HG03064 (cell line): ENCODE results near the gene TNC.

ENCODE experiments used
- ATAC-seq: cut with Tn5 transposase; IDR thresholded peaks from one replicate; pipeline ENCODE4 v1.9.1; 2021; ENCODE audit warnings: low read depth; ENCODE audit not compliant: unreplicated experiment

TNC gene

DNA sequence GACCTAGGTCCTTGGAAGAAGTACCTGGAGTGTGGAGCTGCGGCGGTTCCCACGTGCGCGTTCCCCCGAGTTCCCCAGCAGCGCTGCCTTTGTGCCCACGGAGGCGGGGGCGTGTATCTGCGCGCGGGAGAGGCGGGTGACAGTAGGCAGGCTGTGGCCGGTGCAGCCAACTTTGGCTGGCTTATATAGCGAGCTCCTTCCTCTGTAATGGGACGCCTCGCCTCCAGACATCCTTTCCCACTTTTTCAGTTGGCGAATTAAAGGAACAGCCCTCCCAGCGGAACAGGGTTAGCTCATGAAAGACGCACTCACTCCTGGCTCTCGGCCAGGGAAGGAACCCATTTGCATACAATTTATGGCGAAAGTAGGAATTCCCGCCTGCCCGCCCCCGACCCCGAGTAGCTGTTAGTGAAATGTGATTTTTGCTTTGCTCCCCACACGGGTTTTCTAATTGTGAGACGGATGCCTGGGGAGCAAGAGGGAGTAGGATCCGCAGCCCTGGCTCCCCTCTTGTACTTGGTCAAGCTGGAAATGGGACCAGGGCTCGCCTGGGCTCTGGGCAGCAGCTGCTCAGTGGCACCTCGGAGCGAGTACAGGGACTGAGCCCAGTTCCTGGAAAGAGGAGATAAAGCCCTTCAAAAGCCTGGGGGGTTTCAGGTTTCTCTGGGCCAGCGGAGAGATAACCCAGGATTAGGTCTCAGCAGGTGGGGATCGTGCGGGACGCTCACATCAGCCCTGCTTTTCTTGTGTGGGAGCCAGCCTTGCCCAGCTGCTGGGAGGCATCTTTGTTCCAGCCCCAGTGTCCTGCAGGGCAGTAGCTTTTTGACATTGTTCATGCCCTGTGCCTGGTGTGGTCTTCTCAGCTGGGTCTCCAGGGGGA is at the start of gene TNC:
Gene TNC (minus strand): TSS at position 159 of the 880 bp plus-strand sequence. CDS start 27,139 bp downstream, outside the sequence.
- ATAC-seq: no peak

- no peak for ATAC-seq
Measured at GRCh38 chr9:115167175-115167574, 49.2 kb upstream of the TNC start.

DNA sequence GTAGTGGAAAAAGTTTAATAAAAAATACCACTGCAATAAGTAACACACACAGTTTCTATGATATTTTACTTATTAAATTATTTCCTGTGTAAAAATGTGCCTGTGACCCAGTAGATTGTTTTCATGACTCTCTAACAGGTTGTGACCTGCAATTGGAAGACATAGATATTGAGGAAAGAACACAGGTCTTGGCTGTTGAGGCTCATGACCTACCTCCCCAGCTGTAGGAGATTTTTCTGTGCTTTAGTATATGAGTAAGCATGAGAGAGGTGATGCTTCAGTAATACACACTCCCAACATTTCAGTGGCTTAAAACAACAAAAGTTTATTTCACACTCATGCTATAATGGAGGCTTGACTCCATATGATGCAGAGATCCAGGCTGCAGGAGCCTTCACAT is 47.3 kb upstream of the TNC start:
- ATAC-seq: no peak

DNA sequence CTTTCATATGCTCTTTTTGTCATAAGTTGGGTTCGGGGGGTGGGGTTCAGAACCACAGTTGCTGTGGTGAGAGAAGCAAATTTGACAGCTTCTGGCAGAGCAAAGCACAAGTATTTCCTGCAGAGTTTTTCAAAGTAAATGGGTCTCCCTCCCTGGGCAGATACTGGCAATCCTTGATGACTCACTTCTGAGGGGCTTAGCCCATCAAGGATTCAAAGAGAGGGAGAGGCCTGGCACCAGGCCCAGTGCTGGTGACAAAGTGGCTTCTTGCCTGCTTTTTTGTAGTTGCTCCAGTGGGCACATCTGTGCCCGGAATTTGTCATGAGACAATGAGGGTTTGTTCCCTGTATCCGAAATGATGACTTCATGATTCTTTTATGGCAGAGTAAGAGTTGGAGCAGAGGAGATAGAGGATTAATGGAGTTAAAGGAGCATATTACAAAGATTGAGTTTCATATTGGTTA is 46.6 kb upstream of the TNC start:
- no peak for ATAC-seq

- no peak for ATAC-seq
Measured at GRCh38 chr9:115162946-115163345, 45.0 kb upstream of the TNC start.

DNA sequence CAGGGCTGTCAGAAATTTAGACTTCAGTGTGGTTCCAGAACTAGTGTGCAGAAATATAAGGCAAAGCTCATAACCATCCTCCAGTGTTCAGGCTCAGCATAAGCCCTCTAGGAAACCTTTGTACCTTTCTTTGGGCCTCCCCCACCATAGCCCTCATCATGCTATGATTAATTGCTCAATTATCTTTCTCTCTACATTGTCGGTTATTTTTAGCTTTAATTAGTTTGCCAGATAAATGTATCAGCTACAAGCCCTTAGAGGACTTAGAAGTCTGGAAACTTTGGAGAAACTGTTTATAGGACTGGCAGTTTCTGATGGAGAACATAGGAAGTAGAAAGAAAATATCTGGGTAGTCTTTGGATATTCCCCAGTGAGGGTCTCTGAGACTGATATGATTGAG is 43.5 kb upstream of the TNC start:
- ATAC-seq: no peak

DNA sequence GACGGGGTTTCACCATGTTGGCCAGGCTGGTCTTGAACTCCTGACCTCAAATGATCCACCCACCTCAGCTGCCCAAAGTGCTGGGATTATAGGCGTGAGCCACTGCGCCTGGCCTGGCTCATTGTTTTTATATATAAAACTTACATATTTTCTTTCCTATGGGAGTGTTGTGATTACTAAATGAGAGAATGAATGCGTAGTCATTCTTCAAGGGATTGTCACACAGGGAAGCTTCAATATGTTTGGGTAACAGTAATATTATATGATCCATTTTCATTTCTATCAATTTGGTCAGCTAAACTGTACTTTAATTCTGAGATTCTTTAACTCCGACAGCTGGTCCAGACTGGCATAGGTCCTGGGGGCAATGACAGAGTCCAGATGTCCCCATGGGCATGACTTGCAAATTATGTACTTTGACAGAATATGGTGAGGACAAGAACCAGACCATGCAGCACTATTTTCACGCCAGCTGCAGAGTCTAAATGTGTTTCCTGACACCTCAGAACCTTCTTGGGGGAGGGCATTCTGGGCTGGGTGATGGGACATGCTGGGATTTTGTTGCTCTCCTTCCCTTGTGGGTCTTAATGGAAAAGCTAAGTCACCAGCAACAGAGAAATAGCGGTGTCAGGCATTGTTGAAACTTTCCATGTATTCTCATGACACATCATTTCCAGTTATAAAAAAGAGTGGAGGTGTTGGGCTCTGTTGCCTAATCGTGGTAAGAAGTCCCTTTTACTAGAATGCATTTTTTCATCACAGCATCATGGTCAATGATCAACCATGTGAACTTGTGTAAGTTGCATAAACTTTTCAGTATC is 40.9 kb upstream of the TNC start:
- ATAC-seq: no peak

- ATAC-seq: no peak
Measured at GRCh38 chr9:115157245-115157674, 39.3 kb upstream of the TNC start.

DNA sequence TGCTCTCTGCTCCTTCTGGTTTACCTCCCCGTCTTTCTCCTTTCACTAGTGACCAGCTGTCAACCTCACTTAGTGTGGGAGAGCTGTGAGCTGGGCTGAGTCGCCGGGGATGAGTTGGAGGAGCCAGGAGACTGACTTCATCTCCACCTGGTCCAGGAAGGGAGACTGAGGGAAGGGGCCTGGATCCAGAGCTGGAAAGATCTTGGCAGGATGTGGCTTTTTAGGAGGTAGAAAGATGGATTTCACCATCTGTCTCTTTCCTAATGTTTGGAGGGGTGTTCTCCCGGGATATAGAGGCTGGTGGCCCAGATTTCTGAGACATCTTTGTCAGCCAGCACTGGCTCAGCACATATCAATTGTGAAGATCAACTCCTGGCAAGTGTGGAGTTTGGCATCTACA is 37.1 kb upstream of the TNC start:
- ATAC-seq: no peak

DNA sequence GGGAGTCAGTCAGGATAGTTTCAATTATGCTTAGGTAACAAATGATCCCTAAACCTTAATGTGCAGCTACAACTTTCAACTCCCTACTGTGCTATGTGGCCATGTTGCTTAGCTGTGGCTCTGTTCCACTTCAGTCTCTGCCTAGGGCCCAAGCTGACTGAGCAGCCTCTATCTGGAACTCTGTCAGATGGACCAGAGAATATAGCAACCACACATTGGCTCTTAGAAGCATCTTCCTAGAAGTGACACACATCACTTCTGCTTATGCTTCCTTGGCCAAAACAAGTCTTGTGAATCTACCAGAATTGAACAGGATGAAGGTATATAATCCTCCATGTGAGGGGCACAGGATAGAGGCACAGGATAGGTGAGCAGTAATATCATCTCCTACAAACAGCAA is 36.7 kb upstream of the TNC start:
- no peak for ATAC-seq

DNA sequence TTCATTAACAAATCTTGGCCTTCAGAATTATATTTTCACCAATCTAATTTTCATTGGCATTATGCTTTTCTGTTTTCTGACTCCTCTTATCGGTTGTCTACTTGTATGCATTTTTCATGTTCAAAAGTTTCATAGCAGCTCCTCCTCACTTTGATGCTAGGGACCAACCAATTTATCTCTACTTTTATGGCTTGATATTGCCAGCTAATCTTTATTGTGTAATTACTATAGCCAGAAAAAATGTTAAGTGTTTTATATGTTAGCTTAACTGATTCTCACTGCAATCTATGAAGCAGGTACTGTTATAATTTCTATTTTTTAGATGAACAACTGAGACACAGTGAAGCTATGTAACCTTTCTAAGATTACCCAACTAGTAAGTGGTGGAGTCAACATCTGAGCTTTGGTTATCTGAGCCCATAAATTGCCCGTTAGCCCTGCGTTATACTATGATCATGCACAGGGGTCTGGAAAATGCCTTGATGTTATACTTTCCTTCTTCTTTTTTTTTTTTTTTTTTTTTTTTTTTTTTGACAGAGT is 34.4 kb upstream of the TNC start:
- no peak for ATAC-seq

GRCh38 chr9:115148721-115149120 is 30.8 kb upstream of the TNC start:
- no peak for ATAC-seq

DNA sequence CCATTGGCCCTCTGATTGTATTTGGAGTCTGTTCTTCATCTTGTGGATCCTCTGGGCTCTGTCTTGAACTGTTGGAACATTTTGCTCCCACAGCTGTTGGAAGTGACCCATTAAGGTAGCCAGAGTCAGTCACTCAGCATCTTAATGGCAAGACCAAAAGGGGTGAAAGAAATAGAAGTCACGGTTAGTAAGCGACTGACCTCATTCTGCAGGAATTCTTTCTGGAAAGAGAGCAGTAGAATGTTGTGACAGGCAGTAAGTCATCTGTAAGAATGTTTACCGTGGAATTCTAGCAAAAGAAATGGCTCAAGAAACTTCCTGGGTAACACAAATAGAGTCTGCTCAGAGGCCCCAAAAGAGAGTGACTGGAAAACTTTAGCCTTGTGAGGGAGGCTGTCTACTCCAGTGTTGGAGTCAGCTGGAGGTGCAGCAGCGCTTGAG is 28.6 kb upstream of the TNC start:
- ATAC-seq: no peak

- ATAC-seq: no peak
Measured at GRCh38 chr9:115144706-115145105, 26.7 kb upstream of the TNC start.

DNA sequence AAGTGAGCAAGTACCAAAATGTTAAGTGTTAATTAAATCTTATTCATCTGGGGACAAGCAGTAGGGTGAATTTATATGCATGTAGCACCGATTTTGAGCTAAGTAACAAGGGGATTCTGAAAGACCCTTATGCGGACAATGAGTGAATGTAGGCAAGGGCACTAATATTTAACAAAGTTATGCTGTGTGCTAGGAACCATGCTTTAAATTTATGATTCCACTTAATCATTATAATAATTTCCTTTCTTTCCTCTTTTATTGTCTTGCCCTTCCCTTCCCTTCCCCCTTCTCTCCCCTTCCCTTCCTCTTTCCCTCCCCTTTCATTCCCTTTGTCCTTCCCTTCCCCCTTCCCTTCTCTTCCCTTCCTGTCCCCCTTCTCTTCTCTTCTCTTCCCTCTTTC is 25.7 kb upstream of the TNC start:
- no peak for ATAC-seq

DNA sequence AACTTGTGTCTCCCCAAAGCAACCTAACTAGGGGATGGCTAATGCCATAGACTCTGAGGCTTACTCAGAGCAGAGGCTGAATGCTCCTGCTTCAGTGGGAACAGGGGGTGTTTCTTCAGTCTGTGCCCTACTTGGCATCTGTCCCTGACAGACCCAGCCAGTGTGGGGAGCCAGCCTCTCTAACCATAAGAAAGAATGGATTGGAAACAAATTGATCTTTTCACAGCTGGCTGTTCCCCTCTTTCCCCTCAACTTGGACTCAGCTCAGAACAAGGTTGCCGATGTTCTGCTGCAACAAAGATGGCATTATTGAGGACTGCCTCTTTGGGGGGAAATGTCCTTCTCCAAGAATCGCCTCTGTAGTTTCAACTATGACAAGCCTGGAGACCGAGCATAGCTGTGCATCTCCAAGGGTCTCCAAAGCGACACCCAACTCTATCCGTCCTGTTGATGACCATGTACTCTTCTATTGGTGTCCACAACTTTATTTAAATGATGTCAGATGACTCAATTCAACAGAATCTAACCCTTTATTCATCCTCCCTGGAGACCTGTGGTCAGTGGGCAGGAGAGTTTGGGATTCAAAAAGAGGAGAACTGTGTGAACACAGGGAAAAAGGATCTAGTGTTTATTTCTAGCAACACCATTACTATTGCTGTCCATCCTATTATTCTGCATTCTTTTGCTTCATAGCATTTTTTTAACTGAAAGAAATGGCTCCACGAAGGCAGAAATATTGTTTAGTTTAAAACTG is 24.7 kb upstream of the TNC start:
- ATAC-seq: no peak

- ATAC-seq: no peak
Measured at GRCh38 chr9:115142090-115142489, 24.1 kb upstream of the TNC start.

DNA sequence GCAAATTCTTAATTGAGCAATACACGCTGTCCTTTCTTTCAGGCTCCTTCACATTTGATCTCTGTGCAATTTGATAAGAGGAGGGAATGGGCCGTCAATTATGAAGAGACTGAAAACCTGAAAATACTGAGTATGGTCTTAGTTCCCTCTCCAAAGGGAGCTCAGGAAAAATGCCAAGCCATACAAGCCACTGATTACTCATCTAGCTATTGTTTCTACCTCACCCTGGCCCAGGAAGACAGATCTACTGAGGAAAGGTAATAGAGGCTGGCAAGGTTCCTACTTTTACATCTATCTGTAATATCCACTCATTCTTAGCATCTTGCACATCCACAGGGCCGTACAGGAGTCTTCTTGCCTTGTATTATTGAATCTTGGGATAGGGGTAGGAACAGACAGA is 23.7 kb upstream of the TNC start:
- no peak for ATAC-seq

- ATAC-seq: no peak
Measured at GRCh38 chr9:115138151-115138550, 20.2 kb upstream of the TNC start.

DNA sequence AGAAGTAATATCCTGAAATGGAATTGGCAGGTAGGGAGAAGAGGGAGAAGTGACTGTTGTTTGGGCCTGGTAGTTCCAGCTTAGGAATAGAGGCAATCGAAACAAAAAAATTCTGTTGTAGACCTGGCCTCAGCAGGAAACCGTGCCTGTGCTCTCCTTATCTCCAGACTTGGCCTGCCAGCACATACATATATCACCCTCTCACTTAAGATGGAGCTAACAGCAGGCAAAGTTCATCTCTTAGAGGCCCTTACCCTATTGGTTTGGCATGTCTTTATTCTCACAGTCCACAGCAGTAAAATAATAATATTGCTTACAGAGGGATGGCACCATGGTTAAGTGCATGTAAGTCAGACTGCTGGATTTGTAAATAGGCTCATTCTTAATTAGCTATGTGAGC is 19.6 kb upstream of the TNC start:
- ATAC-seq: no peak
